T-cell (primary cell): ENCODE results near the gene NDUFAF3. TPM values are rescaled to one million over a fixed set of nuclear protein-coding genes. Genes with fewer than 3 reads are reported as not detected.
A peak's percentile ranks its signal among the peaks of the same experiment; 100 is the strongest.

Experiments used
- ATAC-seq, 4 experiments: fragments of 200-7000 bp in 3 of 4; fragments of 150-1000 bp in 1 of 4; cut with Tn5 transposase; replicated peaks in 1 of 4; 1 replicate in 3 of 4; 2 replicates in 1 of 4; pipeline ENCODE4 v1.10.0; 2021; ENCODE audit warnings: moderate library complexity in 3 of 4, mild to moderate bottlenecking in 2 of 4, moderate number of reproducible peaks in 1 of 4
- CTCF ChIA-PET, 2 donors: fragments of 300-600 bp; sonication (Branson Sonifier 250); formaldehyde crosslinking; loops; one replicate each; lab custom pipeline; 2022; ENCODE audit warnings: antibody characterized with exemption in 2 of 2; lab: Charles Lee
- POLR2A ChIA-PET, 2 donors: fragments of 300-600 bp; sonication (Branson Sonifier 250); formaldehyde crosslinking; loops; one replicate each; lab custom pipeline; 2022; ENCODE audit warnings: antibody characterized with exemption in 2 of 2; lab: Charles Lee
- DNase-seq, 35 experiments: peaks; one replicate each; pipeline versions ENCODE4 v3.0.0 to v3.0.0-alpha.2; 2013 to 2023
- H3K27ac ChIP-seq: one replicate; pipeline ENCODE4 v1.5.1; 2013; ENCODE audit warnings: low read length
- H3K27me3 ChIP-seq, 2 experiments: replicated peaks in 1 of 2; 1 replicate in 1 of 2; 2 replicates in 1 of 2; pipeline versions ENCODE4 v1.6.1 to v1.7.0; 2013; ENCODE audit warnings: low read length in 1 of 2, mixed read lengths in 1 of 2; ENCODE audit not compliant: control insufficient read depth in 2 of 2, insufficient read depth in 2 of 2; ENCODE audit errors: extremely low read depth in 1 of 2
- H3K36me3 ChIP-seq, 2 donors: 1 replicate in 1 of 2; 2 replicates in 1 of 2; pipeline versions ENCODE4 v1.6.1 to v1.7.0; 2013; ENCODE audit warnings: low read length in 1 of 2; ENCODE audit not compliant: control insufficient read depth in 2 of 2, insufficient read depth in 1 of 2; ENCODE audit errors: extremely low read depth in 1 of 2
- H3K4me1 ChIP-seq, 2 experiments: 1 replicate in 1 of 2; 2 replicates in 1 of 2; pipeline versions ENCODE4 v1.6.1 to v1.7.0; 2013; ENCODE audit warnings: low read length in 2 of 2, mixed read lengths in 1 of 2; ENCODE audit not compliant: insufficient read depth in 2 of 2, control insufficient read depth in 1 of 2; ENCODE audit errors: extremely low read depth in 1 of 2
- H3K4me3 ChIP-seq, 2 donors: 1 replicate in 1 of 2; 2 replicates in 1 of 2; pipeline versions ENCODE4 v1.5.1 to v1.7.0; 2013; ENCODE audit warnings: mild to moderate bottlenecking in 2 of 2, low read length in 1 of 2, moderate library complexity in 1 of 2; ENCODE audit not compliant: control insufficient read depth in 1 of 2; ENCODE audit errors: extremely low read depth in 1 of 2
- H3K9me3 ChIP-seq: 2 replicates; pipeline ENCODE4 v1.7.0; 2013
- H3K27ac Mint-ChIP-seq, 2 donors: one replicate each; pipeline ENCODE4 v1.8.0; 2020 to 2021; ENCODE audit warnings: mild to moderate bottlenecking in 2 of 2, mixed read lengths in 2 of 2
- H3K27me3 Mint-ChIP-seq, 2 donors: one replicate each; pipeline ENCODE4 v1.8.0; 2021 to 2022; ENCODE audit warnings: mixed read lengths in 2 of 2
- H3K36me3 Mint-ChIP-seq: one replicate; pipeline ENCODE4 v1.8.0; 2021; ENCODE audit warnings: mixed read lengths
- H3K4me1 Mint-ChIP-seq, 3 donors: one replicate each; pipeline ENCODE4 v1.8.0; 2020 to 2022; ENCODE audit warnings: mixed read lengths in 3 of 3, mild to moderate bottlenecking in 1 of 3
- H3K4me3 Mint-ChIP-seq, 3 donors: one replicate each; pipeline ENCODE4 v1.8.0; 2020 to 2022; ENCODE audit warnings: mild to moderate bottlenecking in 3 of 3, mixed read lengths in 3 of 3, moderate library complexity in 3 of 3
- H3K9me3 Mint-ChIP-seq, 3 donors: one replicate each; pipeline ENCODE4 v1.8.0; 2020 to 2022; ENCODE audit warnings: mixed read lengths in 3 of 3
- WGBS: methylation state at CpG from one replicate; pipeline ENCODE4 v1.1.5; 2013; ENCODE audit warnings: missing lambda C conversion rate; ENCODE audit not compliant: insufficient coverage; 5-methylcytosine and 5-hydroxymethylcytosine counted together
- total RNA-seq, 35 experiments: library from RNA in 6 of 35; stranded (reverse) in 6 of 35; fragments of 120-200 nt in 1 of 35; gene quantifications; one replicate each; pipeline versions ENCODE4 v1.2.1 to v1.2.4 and lab custom pipeline; 2013 to 2026

The NDUFAF3 gene
- total RNA-seq, 5 donors from 2014 or later (not counting 1 experiment from before 2014, with no cell fraction given): 62.8 to 92.1 (median 78.1) TPM

DNA sequence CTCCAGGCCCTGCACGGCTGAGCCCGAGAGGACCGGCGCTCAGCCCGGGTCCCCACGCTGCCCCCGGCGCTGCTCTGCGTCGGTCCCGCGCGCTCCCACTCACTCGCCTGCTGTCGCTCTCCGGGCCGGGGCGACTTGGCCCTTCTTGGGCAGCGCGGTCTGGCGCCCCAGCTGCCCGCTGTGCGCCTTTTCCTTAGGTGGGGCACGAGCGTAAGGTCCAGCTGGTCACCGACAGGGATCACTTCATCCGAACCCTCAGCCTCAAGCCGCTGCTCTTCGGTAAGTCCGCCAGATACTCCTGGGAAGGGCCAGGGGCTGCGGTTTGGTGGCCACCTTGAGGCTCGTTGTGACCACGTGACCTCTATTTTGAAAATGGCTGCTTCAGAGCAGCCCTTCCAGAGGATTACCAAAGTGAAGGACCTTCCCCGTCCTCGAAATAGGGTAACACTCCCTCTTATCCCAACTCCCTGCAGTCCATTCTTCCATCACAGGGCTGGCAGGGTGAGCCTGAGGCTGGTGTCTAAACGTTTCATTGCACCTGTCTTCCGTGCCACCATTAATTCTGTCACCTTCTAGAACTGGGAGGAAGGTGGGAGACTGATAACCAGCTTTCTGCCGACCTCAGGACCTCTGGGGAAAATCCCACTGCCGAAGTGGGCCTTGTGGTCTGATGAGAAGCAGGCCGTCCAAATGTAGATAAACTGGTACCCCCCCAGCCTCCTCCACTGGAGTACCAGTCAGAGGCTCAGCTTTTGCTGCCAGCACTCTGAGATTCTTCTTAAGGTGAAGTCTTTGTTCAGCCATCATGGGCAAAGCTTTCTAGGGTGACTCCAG, 31.1 kb upstream of the NDUFAF3 start:
- Histone ChIP-seq H3K36me3 (peaks cover 3 to 8% of the 10 kb centered on the region in 2 donors), H3K9me3 (no peaks in the 10 kb centered on the region), H3K27me3 (no peaks in the 10 kb centered on the region), H3K27ac (peak overlapping the region; percentile 64), H3K4me3 (peak overlapping the region; percentile 88 to 94), H3K4me1 (peaks cover 8 to 39% of the 10 kb centered on the region in 2 experiments)
- whole genome bisulfite sequencing: under 1% methylated on average over 36 of the region's 40 CpGs
- H3K27ac Mint-ChIP-seq: peak overlapping the region; percentile 92 to 93
- peak overlapping the region; percentile 89 to 93 (median 92) for H3K4me3 Mint-ChIP-seq
- ATAC-seq: peak; percentile 23 to 34 (median 28)
- H3K9me3 Mint-ChIP-seq: no peaks in the 10 kb centered on the region
- H3K36me3 Mint-ChIP-seq: peaks cover 9% of the 10 kb centered on the region
- CTCF ChIA-PET: interaction anchor here (1.2 to 1.9 kb wide), 4 partner anchors 16 to 30 kb away, joined by 4 to 10 read pairs (median 5); partner anchors contain the start of gene WDR6 (in 1 of the 2)
- H3K4me1 Mint-ChIP-seq: peaks cover 47 to 53% (median 49%) of the 10 kb centered on the region in 3 donors
- H3K27me3 Mint-ChIP-seq: no peaks in the 10 kb centered on the region
- POLR2A ChIA-PET: interaction anchor here (0.6 to 2.1 kb wide), 4 partner anchors 16 to 29 kb away, joined by 3 to 11 read pairs (median 5); partner anchors contain the start of gene WDR6 (in 2 of the 2)
- DNase-seq: peak in 5 of 35 experiments; percentile 6 to 56 (median 26)

DNA sequence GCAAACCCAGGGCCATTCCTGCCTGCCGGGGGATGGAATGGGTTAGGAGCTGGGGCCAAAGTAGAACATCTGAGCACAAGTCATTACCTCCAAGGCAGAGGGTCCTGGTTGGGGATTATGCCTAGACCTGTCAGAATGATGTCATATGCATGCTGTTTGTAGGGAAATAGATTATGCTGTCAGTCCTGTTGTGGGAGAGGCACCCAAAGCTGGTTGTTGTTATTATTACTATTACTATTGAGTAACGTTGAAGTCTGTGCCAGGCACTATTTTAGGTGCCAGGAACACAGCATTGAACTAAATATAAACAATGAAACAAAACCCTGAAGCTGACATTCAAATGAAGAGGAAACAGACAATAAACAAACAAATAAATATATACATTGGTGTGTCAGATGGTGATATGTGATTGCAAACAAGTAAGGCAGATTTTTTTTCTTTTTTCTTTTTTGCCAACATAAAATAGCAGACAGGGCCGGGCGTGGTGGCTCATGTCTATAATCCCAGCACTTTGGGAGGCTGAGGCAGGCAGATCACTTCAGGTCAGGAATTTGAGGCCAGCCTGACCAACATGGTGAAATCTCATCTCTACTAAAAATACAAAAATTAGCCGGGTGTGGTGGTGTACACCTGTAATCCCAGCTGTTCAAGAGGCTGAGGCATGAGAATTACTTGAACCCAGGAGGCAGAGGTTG, 29.9 kb upstream of the NDUFAF3 start:
- Mint-ChIP-seq H3K4me3 (peak overlapping the region; percentile 89 to 93 (median 92)), H3K9me3 (no peaks in the 10 kb centered on the region), H3K27me3 (no peaks in the 10 kb centered on the region), H3K36me3 (peaks cover 9% of the 10 kb centered on the region), H3K4me1 (peaks cover 47 to 49% (median 49%) of the 10 kb centered on the region in 3 donors), H3K27ac (peak overlapping the region; percentile 92 to 93)
- Histone ChIP-seq H3K4me3 (no peak overlapping the region), H3K4me1 (peaks cover 8 to 39% of the 10 kb centered on the region in 2 experiments), H3K27me3 (no peaks in the 10 kb centered on the region), H3K27ac (no peak overlapping the region), H3K36me3 (peaks cover 4 to 8% of the 10 kb centered on the region in 2 donors), H3K9me3 (no peaks in the 10 kb centered on the region)
- no peak for ATAC-seq
- WGBS: 86% methylated on average over 1 of the region's 5 CpGs
- DNase-seq: no peak
- ChIA-PET CTCF (interaction anchor here (0.6 to 1.9 kb wide), 5 partner anchors 15 to 1284 kb away, joined by 4 to 10 read pairs (median 5); partner anchors contain the start of gene WDR6 (in 1 of the 2)), POLR2A (interaction anchor here (0.6 to 2.1 kb wide), 3 partner anchors 15 to 314 kb away, joined by 3 to 7 read pairs (median 4); partner anchors contain the start of gene WDR6 (in 2 of the 2))

DNA sequence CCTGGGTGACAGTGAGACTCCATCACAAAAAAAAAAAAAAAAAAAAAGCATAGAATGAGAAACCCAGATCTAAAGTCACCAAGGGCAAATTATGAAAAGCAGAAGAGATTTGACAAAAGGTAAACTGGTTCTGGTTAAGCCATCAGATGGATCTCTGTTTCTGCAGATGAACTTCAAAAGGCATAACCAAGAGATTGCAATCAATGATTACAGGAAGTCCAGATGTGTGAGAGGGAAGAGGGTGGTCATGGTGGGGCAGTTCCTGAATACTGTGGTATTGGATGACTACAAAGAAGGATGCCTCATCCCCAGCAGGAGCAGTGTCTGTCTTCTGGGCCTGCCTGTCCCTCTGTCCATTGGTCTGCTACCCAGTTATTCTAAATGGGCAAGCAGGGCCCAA, 28.1 kb upstream of the NDUFAF3 start:
- no peaks in the 10 kb centered on the region for H3K9me3 Mint-ChIP-seq
- ChIA-PET POLR2A (interaction anchor here in 1 of 2 donors (0.6 kb wide), 1 partner anchor 37 kb away, joined by 9 read pairs; no protein-coding TSS in a partner anchor), CTCF (interaction anchor here in 1 of 2 donors (0.7 kb wide), 1 partner anchor 13 kb away, joined by 4 read pairs; the partner anchor contains the start of gene WDR6)
- no peaks in the 10 kb centered on the region for H3K27me3 Mint-ChIP-seq
- ATAC-seq (no peak), DNase-seq (no peak)
- H3K36me3 ChIP-seq: peaks cover 4 to 10% of the 10 kb centered on the region in 2 donors
- H3K36me3 Mint-ChIP-seq: peaks cover 9% of the 10 kb centered on the region
- H3K4me1 Mint-ChIP-seq: peaks cover 37 to 42% (median 40%) of the 10 kb centered on the region in 3 donors
- no peak overlapping the region for H3K27ac ChIP-seq
- no peak overlapping the region for H3K27ac Mint-ChIP-seq
- no peak overlapping the region for H3K4me3 ChIP-seq
- peaks cover 8 to 24% of the 10 kb centered on the region in 2 experiments for H3K4me1 ChIP-seq
- H3K9me3 ChIP-seq: no peaks in the 10 kb centered on the region
- no peak overlapping the region for H3K4me3 Mint-ChIP-seq
- H3K27me3 ChIP-seq: no peaks in the 10 kb centered on the region

DNA sequence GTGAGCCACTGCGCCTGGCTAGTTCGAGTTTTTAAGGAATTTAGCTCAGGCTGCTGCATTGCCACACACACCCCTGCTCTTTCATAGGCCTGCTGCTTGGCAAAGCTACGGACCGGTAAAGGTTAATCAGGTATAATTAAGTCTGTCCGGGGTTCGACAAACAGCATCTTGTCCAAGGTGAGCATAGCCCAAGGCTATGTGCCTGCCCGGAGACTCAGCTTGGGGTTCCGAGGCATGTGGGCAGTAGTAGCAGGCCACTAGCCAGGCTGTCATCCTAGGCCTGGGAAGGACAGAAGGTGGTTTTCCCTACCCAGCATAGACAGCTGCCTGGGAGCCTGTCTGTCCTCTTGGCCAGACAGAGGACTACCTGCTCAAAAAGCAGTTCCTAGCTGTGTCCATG, 25.3 kb upstream of the NDUFAF3 start:
- CTCF ChIA-PET: interaction anchor here in 1 of 2 donors (0.7 kb wide), 1 partner anchor 421 kb away, joined by 5 read pairs; no protein-coding TSS in a partner anchor
- Histone ChIP-seq H3K4me1 (peaks cover 0 to 2% of the 10 kb centered on the region in 2 experiments), H3K4me3 (no peak overlapping the region), H3K9me3 (no peaks in the 10 kb centered on the region), H3K27ac (no peak overlapping the region), H3K27me3 (no peaks in the 10 kb centered on the region), H3K36me3 (peaks cover 4 to 10% of the 10 kb centered on the region in 2 donors)
- Mint-ChIP-seq H3K9me3 (no peaks in the 10 kb centered on the region), H3K27ac (no peak overlapping the region), H3K4me1 (peaks cover 17 to 24% (median 22%) of the 10 kb centered on the region in 3 donors), H3K27me3 (no peaks in the 10 kb centered on the region), H3K36me3 (peaks cover 9% of the 10 kb centered on the region), H3K4me3 (no peak overlapping the region)
- DNase-seq: no peak
- POLR2A ChIA-PET: interaction anchor here in 1 of 2 donors (0.6 kb wide), 1 partner anchor 1766 kb away, joined by 3 read pairs; no protein-coding TSS in a partner anchor
- whole genome bisulfite sequencing: 95% methylated on average over 8 of the region's 8 CpGs
- ATAC-seq: no peak

DNA sequence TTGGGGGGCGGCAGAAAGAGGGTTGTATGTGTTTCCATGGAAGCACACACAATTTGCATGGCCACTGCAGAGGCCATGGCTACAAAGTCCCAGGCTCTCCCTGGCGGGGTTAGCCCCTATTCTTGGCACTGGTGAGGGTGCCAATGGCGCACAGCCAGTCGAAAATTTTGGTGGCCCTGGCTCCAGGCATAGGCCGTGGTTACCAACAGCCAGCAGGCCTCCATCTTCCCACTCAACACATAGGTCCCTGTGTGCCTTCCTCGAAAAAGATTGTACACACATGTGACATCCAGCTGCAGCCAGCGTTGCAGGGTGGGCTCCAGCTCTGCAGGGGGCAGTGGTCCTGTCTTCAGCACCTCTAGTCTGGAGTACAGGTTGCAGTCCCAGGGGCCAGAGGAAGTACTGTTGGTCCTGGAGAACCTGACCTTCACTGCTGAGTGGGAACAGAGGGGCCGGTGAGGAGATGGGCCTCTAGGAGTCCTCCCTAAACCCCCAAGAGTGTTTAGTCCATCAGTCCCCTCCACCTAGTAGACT, 24.8 kb upstream of the NDUFAF3 start:
- H3K9me3 Mint-ChIP-seq: no peaks in the 10 kb centered on the region
- POLR2A ChIA-PET: interaction anchor here in 1 of 2 donors (0.6 kb wide), 1 partner anchor 1766 kb away, joined by 3 read pairs; no protein-coding TSS in a partner anchor

More for the DNA sequence above, 24.8 kb upstream of the NDUFAF3 start:
- H3K9me3 ChIP-seq: no peaks in the 10 kb centered on the region
- no peak overlapping the region for H3K27ac Mint-ChIP-seq
- 97% methylated on average over 5 of the region's 8 CpGs for WGBS
- H3K4me1 Mint-ChIP-seq: peaks cover 12 to 18% (median 17%) of the 10 kb centered on the region in 3 donors
- H3K4me3 ChIP-seq: no peak overlapping the region
- no peak overlapping the region for H3K27ac ChIP-seq
- ATAC-seq (no peak), DNase-seq (no peak)
- H3K36me3 Mint-ChIP-seq: peaks cover 9% of the 10 kb centered on the region
- no peaks in the 10 kb centered on the region for H3K27me3 ChIP-seq
- no peaks in the 10 kb centered on the region for H3K27me3 Mint-ChIP-seq
- no peaks in the 10 kb centered on the region for H3K4me1 ChIP-seq
- no peak overlapping the region for H3K4me3 Mint-ChIP-seq
- H3K36me3 ChIP-seq: peaks cover 4 to 10% of the 10 kb centered on the region in 2 donors
- CTCF ChIA-PET: no interaction called here
